ENCODE results near the gene DGKB. TPM values are rescaled to one million over a fixed set of nuclear protein-coding genes. Genes with fewer than 3 reads are reported as not detected.

DGKB gene
- total RNA-seq, 1 experiment from 2014 or later = not detected

GRCh38 chr7:14666913-14667312 lies 235.6 kb downstream of the DGKB start:
- Histone ChIP-seq H3K27ac (ENCODE audit: low read length) (no peak overlapping the region), H3K9me3 (ENCODE audit: control insufficient read depth, insufficient read depth, low read depth, low read length) (no peaks in the 10 kb centered on the region), H3K4me3 (ENCODE audit: low read depth in 2 of 2, low read length in 2 of 2) (no peak overlapping the region), H3K4me1 (ENCODE audit: control insufficient read depth, insufficient read depth, low read length) (no peaks in the 10 kb centered on the region), H3K27me3 (ENCODE audit: control insufficient read depth, insufficient read depth, low read length) (no peaks in the 10 kb centered on the region), H3K36me3 (ENCODE audit: control insufficient read depth, insufficient read depth, low read length) (no peaks in the 10 kb centered on the region)
- BruUV-seq (replicated peaks) = no TSS peak
- DNase-seq (ENCODE audit: low read depth, low spot score) (no peak), ATAC-seq (no peak)
- TF ChIP-seq SIN3A (IDR thresholded peaks at IDR 0.05; ENCODE audit: borderline replicate concordance, insufficient read depth, low read depth, low read length) (no peak), POLR2AphosphoS5 (IDR thresholded peaks at IDR 0.05; ENCODE audit: low read depth, low read length) (no peak), TCF7L2 (IDR thresholded peaks at IDR 0.05; ENCODE audit: low read depth, low read length) (no peak), REST (IDR thresholded peaks at IDR 0.05; ENCODE audit: insufficient read depth in 1 of 2, low read depth in 2 of 2, low read length in 1 of 2) (no peak)
- TF ChIP-seq, protein P1, sequence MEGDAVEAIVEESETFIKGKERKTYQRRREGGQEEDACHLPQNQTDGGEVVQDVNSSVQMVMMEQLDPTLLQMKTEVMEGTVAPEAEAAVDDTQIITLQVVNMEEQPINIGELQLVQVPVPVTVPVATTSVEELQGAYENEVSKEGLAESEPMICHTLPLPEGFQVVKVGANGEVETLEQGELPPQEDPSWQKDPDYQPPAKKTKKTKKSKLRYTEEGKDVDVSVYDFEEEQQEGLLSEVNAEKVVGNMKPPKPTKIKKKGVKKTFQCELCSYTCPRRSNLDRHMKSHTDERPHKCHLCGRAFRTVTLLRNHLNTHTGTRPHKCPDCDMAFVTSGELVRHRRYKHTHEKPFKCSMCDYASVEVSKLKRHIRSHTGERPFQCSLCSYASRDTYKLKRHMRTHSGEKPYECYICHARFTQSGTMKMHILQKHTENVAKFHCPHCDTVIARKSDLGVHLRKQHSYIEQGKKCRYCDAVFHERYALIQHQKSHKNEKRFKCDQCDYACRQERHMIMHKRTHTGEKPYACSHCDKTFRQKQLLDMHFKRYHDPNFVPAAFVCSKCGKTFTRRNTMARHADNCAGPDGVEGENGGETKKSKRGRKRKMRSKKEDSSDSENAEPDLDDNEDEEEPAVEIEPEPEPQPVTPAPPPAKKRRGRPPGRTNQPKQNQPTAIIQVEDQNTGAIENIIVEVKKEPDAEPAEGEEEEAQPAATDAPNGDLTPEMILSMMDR (IDR thresholded peaks at IDR 0.05) = no peak
- in situ Hi-C loops (cut with HindIII; ENCODE audit: low pct_unique_long_range_greater_than_20kb, low sequenced_read_pairs) (no loop called here), intact Hi-C loops (cut with micrococcal nuclease; ENCODE audit: unreplicated experiment) (no loop called here)
- POLR2A ChIA-PET = no interaction called here
- CTCF ChIA-PET = no interaction called here

DNA sequence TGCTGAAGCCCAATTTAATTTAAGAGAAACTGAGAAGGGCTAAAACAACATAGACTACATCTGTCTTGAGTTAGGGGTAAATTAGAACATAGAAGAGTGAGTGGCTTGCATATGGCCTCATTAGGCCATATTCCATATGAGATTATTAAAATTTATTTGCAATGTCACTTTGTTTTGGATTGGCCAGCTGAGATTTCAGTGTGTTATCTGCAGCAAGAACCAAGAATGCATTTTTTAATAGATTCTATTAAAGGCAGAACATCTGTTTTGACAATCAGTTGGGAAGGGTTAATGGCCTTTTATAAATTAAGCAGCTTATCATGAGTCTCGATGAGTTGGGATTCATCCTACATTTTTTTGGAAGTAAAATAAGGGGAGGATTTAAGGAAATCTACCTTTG lies 236.2 kb downstream of the DGKB start:
- TF ChIP-seq SIN3A (IDR thresholded peaks at IDR 0.05; ENCODE audit: borderline replicate concordance, insufficient read depth, low read depth, low read length) = no peak
- no peak for TF ChIP-seq TCF7L2 (IDR thresholded peaks at IDR 0.05; ENCODE audit: low read depth, low read length)
- no peak for TF ChIP-seq POLR2AphosphoS5 (IDR thresholded peaks at IDR 0.05; ENCODE audit: low read depth, low read length)
- no peak for TF ChIP-seq REST (IDR thresholded peaks at IDR 0.05; ENCODE audit: insufficient read depth in 1 of 2, low read depth in 2 of 2, low read length in 1 of 2)
- TF ChIP-seq, protein P1 (IDR thresholded peaks at IDR 0.05) = no peak
- no peak for DNase-seq (ENCODE audit: low read depth, low spot score)
- ChIA-PET CTCF (no interaction called here), POLR2A (no interaction called here)
- no peaks in the 10 kb centered on the region for H3K4me1 ChIP-seq (ENCODE audit: control insufficient read depth, insufficient read depth, low read length)
- no TSS peak for BruUV-seq (replicated peaks)
- intact Hi-C loops (cut with micrococcal nuclease; ENCODE audit: unreplicated experiment) = no loop called here
- H3K27ac ChIP-seq (ENCODE audit: low read length) = no peak overlapping the region
- H3K27me3 ChIP-seq (ENCODE audit: control insufficient read depth, insufficient read depth, low read length) = no peaks in the 10 kb centered on the region
- no peak for ATAC-seq
- in situ Hi-C loops (cut with HindIII; ENCODE audit: low pct_unique_long_range_greater_than_20kb, low sequenced_read_pairs) = no loop called here
- H3K36me3 ChIP-seq (ENCODE audit: control insufficient read depth, insufficient read depth, low read length) = no peaks in the 10 kb centered on the region
- no peak overlapping the region for H3K4me3 ChIP-seq (ENCODE audit: low read depth in 2 of 2, low read length in 2 of 2)
- no peaks in the 10 kb centered on the region for H3K9me3 ChIP-seq (ENCODE audit: control insufficient read depth, insufficient read depth, low read depth, low read length)
